ENCODE measurements around the gene ZNF350. TPM values are rescaled to one million over a fixed set of nuclear protein-coding genes. Genes with fewer than 3 reads are reported as not detected.
"Not testable (repeated sequence)": the region's sequence is repeated elsewhere in the genome, so short reads cannot be mapped to it uniquely, and the experiment has no call there.

ZNF350 gene
- total and polyA plus RNA-seq, 8 donors = 7.8 to 25.8 (median 19.2) TPM

DNA sequence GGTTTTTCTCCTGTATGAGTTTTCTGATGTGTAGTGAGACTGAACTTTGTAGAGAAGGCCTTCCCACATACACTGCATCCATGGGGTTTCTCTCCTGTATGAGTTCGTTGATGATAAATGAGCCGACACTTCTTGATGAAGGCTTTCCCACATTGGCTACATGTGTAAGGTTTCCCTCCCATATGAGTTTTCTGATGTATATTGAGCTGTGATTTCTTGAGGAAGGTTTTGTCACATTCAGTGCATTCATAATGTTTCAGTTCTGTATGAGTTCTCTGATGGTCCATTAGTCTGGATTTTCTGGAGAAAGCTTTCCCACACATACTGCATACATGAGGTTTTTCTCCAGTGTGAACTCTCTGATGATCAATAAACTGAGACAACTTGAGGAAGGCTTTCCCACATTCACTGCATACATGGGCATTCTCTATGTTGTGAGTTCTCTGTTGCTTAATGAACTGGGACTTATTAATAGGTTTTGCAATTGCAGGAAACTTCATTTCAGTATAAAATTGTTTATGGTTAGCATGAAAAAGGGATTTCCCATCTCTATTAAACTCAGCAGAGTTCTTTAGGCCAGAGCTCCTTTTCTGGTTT, 7.5 kb upstream of the ZNF350 start:
- TF ChIP-seq, protein P1, sequence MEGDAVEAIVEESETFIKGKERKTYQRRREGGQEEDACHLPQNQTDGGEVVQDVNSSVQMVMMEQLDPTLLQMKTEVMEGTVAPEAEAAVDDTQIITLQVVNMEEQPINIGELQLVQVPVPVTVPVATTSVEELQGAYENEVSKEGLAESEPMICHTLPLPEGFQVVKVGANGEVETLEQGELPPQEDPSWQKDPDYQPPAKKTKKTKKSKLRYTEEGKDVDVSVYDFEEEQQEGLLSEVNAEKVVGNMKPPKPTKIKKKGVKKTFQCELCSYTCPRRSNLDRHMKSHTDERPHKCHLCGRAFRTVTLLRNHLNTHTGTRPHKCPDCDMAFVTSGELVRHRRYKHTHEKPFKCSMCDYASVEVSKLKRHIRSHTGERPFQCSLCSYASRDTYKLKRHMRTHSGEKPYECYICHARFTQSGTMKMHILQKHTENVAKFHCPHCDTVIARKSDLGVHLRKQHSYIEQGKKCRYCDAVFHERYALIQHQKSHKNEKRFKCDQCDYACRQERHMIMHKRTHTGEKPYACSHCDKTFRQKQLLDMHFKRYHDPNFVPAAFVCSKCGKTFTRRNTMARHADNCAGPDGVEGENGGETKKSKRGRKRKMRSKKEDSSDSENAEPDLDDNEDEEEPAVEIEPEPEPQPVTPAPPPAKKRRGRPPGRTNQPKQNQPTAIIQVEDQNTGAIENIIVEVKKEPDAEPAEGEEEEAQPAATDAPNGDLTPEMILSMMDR (IDR thresholded peaks at IDR 0.05) = no peak
- Histone ChIP-seq H3K27me3 (no peaks in the 10 kb centered on the region), H3K4me3 (no peak overlapping the region), H3K36me3 (peaks cover 0 to 72% of the 10 kb centered on the region in 2 donors), H3K9me3 (peaks cover 18 to 100% of the 10 kb centered on the region in 2 donors), H3K27ac (no peak overlapping the region), H3K4me1 (no peaks in the 10 kb centered on the region)
- DNase-seq (no peak), ATAC-seq (no peak)
- intact Hi-C loops (cut with DNase I) = no loop called here

DNA sequence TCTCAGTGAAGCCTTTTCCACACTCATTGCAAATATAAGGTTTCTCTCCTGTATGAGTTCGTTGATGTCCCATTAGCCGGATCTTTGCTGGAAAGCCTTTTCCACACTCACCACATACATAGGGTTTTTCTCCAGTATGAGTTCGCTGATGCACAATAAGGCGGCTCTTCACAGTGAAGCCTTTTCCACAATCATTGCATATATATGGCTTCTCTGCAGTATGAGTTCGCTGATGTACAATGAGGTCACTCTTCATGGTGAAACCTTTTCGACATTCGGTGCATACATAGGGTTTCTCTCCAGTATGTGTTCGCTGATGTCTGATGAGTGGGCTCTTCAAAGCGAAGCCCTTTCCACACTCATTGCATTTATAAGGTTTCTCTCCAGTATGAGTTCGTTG, 6.8 kb upstream of the ZNF350 start:
- DNase-seq (no peak), ATAC-seq (no peak)
- H3K27ac ChIP-seq = no peak overlapping the region
- no peaks in the 10 kb centered on the region for H3K4me1 ChIP-seq
- H3K36me3 ChIP-seq = peaks cover 0 to 65% of the 10 kb centered on the region in 2 donors
- no peak overlapping the region for H3K4me3 ChIP-seq
- peaks cover 18 to 100% of the 10 kb centered on the region in 2 donors for H3K9me3 ChIP-seq
- H3K27me3 ChIP-seq = no peaks in the 10 kb centered on the region
- intact Hi-C loops (cut with DNase I) = no loop called here
- TF ChIP-seq, protein P1 (IDR thresholded peaks at IDR 0.05) = no peak

DNA sequence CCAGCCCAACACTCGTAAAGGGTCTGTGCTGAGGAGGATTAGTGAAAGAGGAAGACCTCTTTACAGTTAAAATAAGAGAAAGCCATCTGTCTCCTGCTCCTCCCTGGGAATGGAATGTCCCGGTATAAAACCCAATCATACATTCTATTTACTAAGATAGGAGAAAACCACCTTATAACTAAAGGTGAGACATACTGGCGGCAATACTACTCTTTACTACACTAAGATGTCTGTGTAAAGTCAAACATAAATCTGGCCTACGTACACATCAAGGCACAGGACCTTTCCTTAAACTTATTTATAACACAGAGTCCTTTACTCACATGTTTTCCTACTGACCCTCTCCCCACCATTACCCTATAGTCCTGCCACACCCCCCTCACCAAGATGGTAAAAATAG, 3.3 kb downstream of the ZNF350 start:
- TF ChIP-seq, protein P1 (IDR thresholded peaks at IDR 0.05) = no peak
- no peak for DNase-seq
- Histone ChIP-seq H3K4me1 (peaks cover 7 to 23% of the 10 kb centered on the region in 2 donors), H3K4me3 (no peak overlapping the region), H3K9me3 (peaks cover 0 to 85% of the 10 kb centered on the region in 2 donors), H3K27ac (no peak overlapping the region), H3K36me3 (peaks cover 0 to 54% of the 10 kb centered on the region in 2 donors), H3K27me3 (no peaks in the 10 kb centered on the region)
- intact Hi-C loops (cut with DNase I) = no loop called here
- no peak for ATAC-seq

DNA sequence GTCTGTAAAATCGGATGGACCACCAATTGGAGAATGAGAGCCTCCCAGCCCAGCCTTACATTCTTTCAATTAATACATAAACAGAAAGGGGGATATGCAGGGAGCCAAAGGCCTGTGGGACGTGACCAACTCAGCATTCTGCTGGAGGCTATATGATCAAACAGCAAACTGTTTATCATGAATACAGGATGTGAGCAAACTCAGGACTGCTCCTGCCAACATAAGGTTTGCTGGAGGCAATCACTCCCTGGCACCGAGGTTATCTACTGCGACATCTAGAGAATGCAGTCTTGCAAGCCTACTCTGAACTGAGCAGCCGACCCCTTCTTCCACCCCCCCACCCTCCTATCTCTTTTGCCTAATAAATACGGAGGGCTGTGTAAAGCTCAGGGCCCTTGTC, 5.7 kb downstream of the ZNF350 start:
- Histone ChIP-seq H3K36me3 (peaks cover 0 to 78% of the 10 kb centered on the region in 2 donors), H3K4me1 (peaks cover 7 to 18% of the 10 kb centered on the region in 2 donors), H3K9me3 (peaks cover 0 to 94% of the 10 kb centered on the region in 2 donors)
- ATAC-seq; DNase-seq; H3K4me3 ChIP-seq; H3K27ac ChIP-seq; intact Hi-C loops (cut with DNase I); H3K27me3 ChIP-seq: not testable (repeated sequence)

DNA sequence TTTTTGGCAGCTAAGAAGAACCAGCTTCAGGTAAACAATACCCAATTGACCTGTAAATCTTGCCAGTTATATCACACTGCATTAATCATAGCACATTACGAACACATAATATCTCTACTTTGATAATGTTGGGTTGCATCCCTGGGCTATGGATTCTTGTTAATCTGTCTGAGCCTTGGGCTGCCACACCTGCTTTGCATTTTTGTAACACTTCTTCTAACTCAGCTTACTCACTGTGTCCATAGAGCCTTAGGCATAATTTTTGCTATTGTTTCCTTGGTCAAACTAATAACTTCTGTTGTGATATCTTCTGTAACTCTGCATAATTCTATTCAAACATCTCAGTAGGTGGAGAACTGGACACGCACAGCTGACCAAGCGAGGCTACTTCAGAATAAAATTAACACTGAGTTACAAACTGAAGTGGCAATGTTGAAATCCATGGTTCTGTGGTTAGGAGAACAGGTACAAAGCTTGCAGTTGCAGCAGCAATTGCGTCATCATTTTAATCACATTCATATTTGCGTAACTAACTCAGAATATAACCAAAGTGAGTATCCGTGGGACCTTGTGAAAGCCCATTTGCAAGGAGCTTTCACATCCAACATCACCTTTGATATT, 6.4 kb downstream of the ZNF350 start:
- Histone ChIP-seq H3K9me3 (peaks cover 0 to 98% of the 10 kb centered on the region in 2 donors), H3K36me3 (peaks cover 0 to 83% of the 10 kb centered on the region in 2 donors), H3K4me3 (no peak overlapping the region), H3K27me3 (no peaks in the 10 kb centered on the region), H3K27ac (no peak overlapping the region), H3K4me1 (peaks cover 0 to 11% of the 10 kb centered on the region in 2 donors)
- intact Hi-C loops (cut with DNase I) = no loop called here
- ATAC-seq = no peak
- TF ChIP-seq, protein P1 (IDR thresholded peaks at IDR 0.05) = no peak
- no peak for DNase-seq
